Measurements from ENCODE around the gene CERS6.

CERS6 gene

DNA sequence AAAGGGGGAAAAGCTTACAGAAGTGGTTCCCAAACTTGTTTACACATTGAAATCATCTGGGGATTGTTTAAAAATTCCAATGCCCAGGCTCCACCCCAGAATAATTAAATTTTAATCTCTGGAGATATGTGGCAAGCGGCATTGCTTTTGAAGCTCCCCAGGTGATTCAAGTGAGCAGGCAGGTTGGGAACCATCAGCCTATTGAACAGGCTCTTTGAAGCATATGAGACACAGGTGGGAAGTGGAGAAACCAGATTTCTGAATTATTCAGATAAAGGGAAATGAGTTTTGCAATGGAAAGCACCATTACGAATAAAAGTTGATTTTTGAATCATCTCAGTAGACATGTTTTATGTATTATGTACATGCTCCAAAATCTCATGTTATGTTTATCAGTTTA, 288.8 kb downstream of the CERS6 start:
- ChIA-PET POLR2A (no interaction called here), CTCF (no interaction called here)
- TF ChIP-seq FOXK2 (IDR thresholded peaks at IDR 0.05) (no peak), CTBP1 (IDR thresholded peaks at IDR 0.05; ENCODE audit: borderline replicate concordance) (no peak), TARDBP (IDR thresholded peaks at IDR 0.05) (no peak), BHLHE40 (IDR thresholded peaks at IDR 0.05; ENCODE audit: borderline replicate concordance) (no peak), NFRKB (IDR thresholded peaks at IDR 0.05) (no peak), ARNT (IDR thresholded peaks at IDR 0.05) (no peak)
- TF ChIP-seq, protein P1, sequence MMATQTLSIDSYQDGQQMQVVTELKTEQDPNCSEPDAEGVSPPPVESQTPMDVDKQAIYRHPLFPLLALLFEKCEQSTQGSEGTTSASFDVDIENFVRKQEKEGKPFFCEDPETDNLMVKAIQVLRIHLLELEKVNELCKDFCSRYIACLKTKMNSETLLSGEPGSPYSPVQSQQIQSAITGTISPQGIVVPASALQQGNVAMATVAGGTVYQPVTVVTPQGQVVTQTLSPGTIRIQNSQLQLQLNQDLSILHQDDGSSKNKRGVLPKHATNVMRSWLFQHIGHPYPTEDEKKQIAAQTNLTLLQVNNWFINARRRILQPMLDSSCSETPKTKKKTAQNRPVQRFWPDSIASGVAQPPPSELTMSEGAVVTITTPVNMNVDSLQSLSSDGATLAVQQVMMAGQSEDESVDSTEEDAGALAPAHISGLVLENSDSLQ (IDR thresholded peaks at IDR 0.05): no peak
- no peak for DNase-seq (ENCODE audit: extremely low spot score)

DNA sequence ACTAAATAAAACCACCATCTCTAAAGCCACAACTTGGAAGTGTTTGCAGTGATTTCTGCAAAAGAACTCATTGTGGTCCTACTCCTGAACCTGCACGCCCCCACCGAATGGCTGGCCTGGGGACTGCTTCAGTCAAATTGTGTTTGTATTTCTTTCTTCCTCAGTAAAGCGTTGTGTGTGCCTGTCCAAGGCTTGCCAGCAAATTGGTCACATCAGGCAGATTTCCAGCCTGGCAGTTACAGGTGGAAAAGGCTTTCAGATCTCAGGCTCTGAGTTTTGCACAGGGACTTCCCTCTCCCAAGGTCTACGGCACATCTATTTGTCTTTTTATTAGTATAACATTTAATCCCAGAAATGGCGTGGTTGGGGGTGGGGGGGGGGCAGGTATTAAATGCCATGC, 292.4 kb downstream of the CERS6 start:
- POLR2A ChIA-PET: no interaction called here
- no peak for TF ChIP-seq NFRKB (IDR thresholded peaks at IDR 0.05)
- TF ChIP-seq L3MBTL2 (conservative IDR thresholded peaks at IDR 0.05): no peak
- TF ChIP-seq, protein P1 (IDR thresholded peaks at IDR 0.05): no peak
- TF ChIP-seq HDGF (IDR thresholded peaks at IDR 0.05; ENCODE audit: borderline replicate concordance): no peak
- no peak for TF ChIP-seq SP1 (IDR thresholded peaks at IDR 0.05)
- TF ChIP-seq TARDBP (IDR thresholded peaks at IDR 0.05): no peak
- TF ChIP-seq ARNT (IDR thresholded peaks at IDR 0.05): no peak
- TF ChIP-seq ELF4 (IDR thresholded peaks at IDR 0.05): no peak
- TF ChIP-seq FOXM1 (IDR thresholded peaks at IDR 0.05; ENCODE audit: borderline replicate concordance): no peak
- no peak for DNase-seq (ENCODE audit: extremely low spot score)
- CTCF ChIA-PET: no interaction called here

DNA sequence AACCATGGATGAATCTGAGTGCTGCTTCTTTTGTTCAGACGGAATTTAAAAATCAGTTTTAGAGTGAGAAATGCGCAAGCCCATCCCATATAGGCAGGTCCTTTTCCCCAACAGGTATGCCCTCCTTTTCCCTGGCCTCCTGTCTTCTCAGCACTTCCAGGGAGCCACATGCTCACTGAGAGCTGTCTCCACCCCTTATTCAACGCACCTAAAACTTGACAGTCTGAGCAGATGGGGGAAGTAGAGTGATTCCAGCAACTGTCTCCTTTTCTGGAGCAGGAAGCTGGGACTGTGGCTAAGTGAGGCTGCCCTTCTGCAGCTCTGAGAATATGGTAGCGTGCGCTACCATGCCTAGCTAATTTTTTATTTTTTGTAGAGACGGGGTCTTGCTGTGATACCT, 293.2 kb downstream of the CERS6 start:
- POLR2A ChIA-PET: no interaction called here
- CTCF ChIA-PET: no interaction called here
- no peak for DNase-seq (ENCODE audit: extremely low spot score)
- TF ChIP-seq, protein P1 (IDR thresholded peaks at IDR 0.05): no peak
- TF ChIP-seq LEF1 (IDR thresholded peaks at IDR 0.05; ENCODE audit: borderline replicate concordance) (no peak), ZNF384 (IDR thresholded peaks at IDR 0.05) (no peak), CTBP1 (IDR thresholded peaks at IDR 0.05; ENCODE audit: borderline replicate concordance) (no peak), SUZ12 (IDR thresholded peaks at IDR 0.05) (no peak), SP1 (IDR thresholded peaks at IDR 0.05) (no peak), ELF4 (IDR thresholded peaks at IDR 0.05) (no peak), FOXM1 (IDR thresholded peaks at IDR 0.05; ENCODE audit: borderline replicate concordance) (no peak), HDGF (IDR thresholded peaks at IDR 0.05; ENCODE audit: borderline replicate concordance) (no peak), TARDBP (IDR thresholded peaks at IDR 0.05) (no peak), L3MBTL2 (conservative IDR thresholded peaks at IDR 0.05) (no peak), FOXA1 (IDR thresholded peaks at IDR 0.05) (no peak), NFRKB (IDR thresholded peaks at IDR 0.05) (no peak), FOXK2 (IDR thresholded peaks at IDR 0.05) (no peak), BHLHE40 (IDR thresholded peaks at IDR 0.05; ENCODE audit: borderline replicate concordance) (no peak), ARNT (IDR thresholded peaks at IDR 0.05) (no peak)

DNA sequence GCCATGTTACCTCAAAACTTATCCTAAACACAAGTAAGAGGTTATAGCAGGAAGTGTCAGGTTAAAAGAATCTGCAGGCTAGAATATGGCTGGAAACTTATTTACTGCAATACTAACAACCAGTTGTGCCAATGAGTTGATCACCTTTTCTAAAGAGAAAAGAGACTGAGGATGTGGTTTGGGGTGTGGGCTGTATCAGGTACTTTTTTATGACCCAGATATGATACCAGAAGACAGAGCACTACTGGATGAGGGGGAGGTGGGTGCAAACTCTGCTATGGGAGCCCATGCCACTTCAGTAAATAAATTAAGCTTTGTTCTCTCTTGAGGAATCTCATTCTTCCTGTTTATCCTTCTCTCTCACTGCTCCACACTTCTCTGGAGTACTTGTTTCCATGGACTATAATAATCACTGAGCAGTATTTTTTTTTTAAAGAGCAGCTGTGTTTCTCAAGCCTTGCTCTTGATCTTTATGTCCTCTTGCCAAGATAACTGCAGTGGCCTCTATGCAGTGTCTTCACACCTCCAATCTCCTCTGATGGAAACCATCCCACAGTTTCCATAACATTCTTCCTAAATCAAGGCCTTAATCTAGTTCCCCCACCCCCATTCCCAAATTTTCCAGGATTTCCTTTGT, 295.1 kb downstream of the CERS6 start:
- ChIA-PET POLR2A (no interaction called here), CTCF (no interaction called here)
- TF ChIP-seq LEF1 (IDR thresholded peaks at IDR 0.05; ENCODE audit: borderline replicate concordance): no peak
- no peak for TF ChIP-seq HDGF (IDR thresholded peaks at IDR 0.05; ENCODE audit: borderline replicate concordance)
- TF ChIP-seq ZNF384 (IDR thresholded peaks at IDR 0.05): no peak
- no peak for TF ChIP-seq BHLHE40 (IDR thresholded peaks at IDR 0.05; ENCODE audit: borderline replicate concordance)
- no peak for TF ChIP-seq FOXA1 (IDR thresholded peaks at IDR 0.05)
- TF ChIP-seq ARNT (IDR thresholded peaks at IDR 0.05): no peak
- TF ChIP-seq SP1 (IDR thresholded peaks at IDR 0.05): no peak
- no peak for TF ChIP-seq SUZ12 (IDR thresholded peaks at IDR 0.05)
- TF ChIP-seq NFRKB (IDR thresholded peaks at IDR 0.05): no peak
- TF ChIP-seq L3MBTL2 (conservative IDR thresholded peaks at IDR 0.05): no peak
- no peak for TF ChIP-seq TARDBP (IDR thresholded peaks at IDR 0.05)
- no peak for TF ChIP-seq CTBP1 (IDR thresholded peaks at IDR 0.05; ENCODE audit: borderline replicate concordance)
- no peak for TF ChIP-seq ELF4 (IDR thresholded peaks at IDR 0.05)
- TF ChIP-seq, protein P1 (IDR thresholded peaks at IDR 0.05): no peak
- TF ChIP-seq FOXK2 (IDR thresholded peaks at IDR 0.05): no peak
- no peak for TF ChIP-seq FOXM1 (IDR thresholded peaks at IDR 0.05; ENCODE audit: borderline replicate concordance)
- no peak for DNase-seq (ENCODE audit: extremely low spot score)

DNA sequence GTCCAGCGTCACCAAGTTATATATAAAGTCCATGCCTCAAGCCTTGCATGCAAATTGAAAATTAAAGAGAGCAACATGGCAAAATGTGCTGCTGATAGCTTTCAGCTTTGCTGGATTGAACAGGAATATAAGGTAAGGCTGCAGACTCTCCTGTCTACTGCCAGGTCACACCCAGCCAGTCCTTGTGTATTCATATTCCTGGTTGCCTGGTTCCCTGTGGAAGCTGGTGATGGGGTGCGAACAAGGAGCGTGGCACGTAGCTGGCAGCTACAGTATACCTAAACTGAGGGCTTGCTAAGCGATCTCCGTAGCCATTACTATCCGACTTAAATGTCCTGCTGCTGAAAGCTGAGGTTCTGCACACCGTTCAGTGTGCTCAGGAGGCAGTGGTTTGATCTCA, 296.3 kb downstream of the CERS6 start:
- CTCF ChIA-PET: no interaction called here
- POLR2A ChIA-PET: no interaction called here
- TF ChIP-seq FOXM1 (IDR thresholded peaks at IDR 0.05; ENCODE audit: borderline replicate concordance) (no peak), HDGF (IDR thresholded peaks at IDR 0.05; ENCODE audit: borderline replicate concordance) (no peak), NFRKB (IDR thresholded peaks at IDR 0.05) (no peak), LEF1 (IDR thresholded peaks at IDR 0.05; ENCODE audit: borderline replicate concordance) (no peak), SP1 (IDR thresholded peaks at IDR 0.05) (no peak), TARDBP (IDR thresholded peaks at IDR 0.05) (no peak), BHLHE40 (IDR thresholded peaks at IDR 0.05; ENCODE audit: borderline replicate concordance) (no peak), ARNT (IDR thresholded peaks at IDR 0.05) (no peak), CTBP1 (IDR thresholded peaks at IDR 0.05; ENCODE audit: borderline replicate concordance) (no peak)
- TF ChIP-seq, protein P1 (IDR thresholded peaks at IDR 0.05): no peak
- DNase-seq (ENCODE audit: extremely low spot score): no peak

Data from HEK293T (cell line).